NCI-H2029 treated with DMSO at 0.1 percent for 48 hours (cell line): ENCODE measurements around the gene DNAJC15.

Source experiments
- DNase-seq: peaks from one replicate; lab custom pipeline; 2025; lab: John Stamatoyannopoulos, UW

DNAJC15 gene

DNA sequence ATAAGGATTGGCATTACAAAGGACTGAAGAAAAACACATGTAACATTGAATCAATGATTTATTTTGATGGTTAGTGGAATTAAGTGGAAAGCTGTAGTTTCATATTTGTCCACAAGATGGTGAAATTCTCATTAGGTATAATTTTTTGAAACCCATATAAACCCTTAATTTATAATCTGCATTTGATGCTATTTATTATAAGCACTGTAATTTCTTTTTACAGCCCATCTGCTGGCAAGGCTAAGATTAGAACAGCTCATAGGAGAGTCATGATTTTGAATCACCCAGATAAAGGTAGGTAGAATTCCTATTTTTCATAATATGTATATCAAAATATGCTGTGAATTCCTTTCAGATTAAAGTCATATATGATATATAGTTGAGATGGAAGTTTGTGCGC is 62.2 kb downstream of the DNAJC15 start:
- no peak for DNase-seq

DNA sequence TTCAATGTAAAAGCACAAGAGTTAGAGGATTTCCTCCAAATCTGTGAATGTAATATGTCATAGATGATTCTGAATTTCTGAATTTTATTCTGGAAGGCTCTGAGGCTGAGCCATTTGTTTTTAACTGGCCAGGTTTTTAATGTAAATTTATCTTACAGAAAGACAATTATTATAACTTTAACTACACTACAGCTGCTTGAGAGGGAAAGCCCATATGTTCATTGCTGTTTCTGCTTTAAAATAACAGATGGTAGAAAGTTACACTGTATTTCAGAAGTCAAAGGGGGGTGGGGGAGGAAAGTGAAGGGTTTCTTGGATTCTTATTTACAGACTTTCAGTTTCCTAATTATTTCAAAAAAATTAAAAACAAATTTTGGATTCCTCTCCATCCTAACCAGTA is 62.8 kb downstream of the DNAJC15 start:
- DNase-seq: no peak

DNA sequence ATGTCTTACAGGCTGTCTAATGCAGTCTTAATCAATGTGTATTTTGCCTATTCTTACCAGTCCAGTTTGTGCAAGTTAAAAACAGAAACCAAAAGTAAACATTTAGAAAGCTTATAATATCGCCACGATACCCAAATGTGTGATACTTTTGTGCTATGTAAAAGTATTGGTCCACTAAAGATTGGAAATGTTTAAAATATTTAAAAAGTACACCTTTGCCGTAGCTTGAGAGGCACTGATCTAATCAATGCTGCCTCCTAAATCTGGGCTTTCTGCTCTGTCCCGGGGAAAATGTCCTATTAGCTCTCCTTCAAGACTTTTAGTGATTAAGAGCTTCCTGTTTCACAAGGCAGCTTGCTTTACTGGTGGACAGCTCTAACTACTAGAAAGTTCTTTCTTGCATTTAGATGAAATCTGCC is 64.7 kb downstream of the DNAJC15 start:
- no peak for DNase-seq

DNA sequence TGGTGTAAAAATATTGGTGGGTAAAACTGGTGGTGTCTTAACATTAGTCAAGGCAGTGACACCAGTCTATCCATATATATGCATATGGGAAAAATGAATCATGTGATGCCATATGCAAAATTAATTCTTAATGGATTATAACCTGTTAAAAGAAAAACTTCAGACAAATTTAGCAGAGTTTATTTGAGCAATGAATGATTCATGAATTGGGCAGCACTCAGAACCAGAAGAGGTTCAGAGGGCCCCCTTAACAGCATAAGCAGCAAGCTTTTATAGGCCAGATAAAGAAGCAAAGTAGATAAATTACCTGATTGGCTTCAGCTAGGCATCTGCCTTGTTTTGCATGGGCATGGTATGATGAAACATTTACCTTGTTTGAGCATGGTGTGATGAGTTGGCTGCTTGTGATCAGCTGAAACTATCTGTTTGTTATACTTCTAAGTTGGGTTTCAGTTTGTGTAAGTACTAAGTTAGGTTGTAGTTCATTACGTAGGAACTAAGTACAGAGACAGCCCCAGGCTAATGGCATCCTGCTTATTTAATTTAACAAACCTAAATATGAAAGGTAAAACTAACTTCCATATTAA is 66.6 kb downstream of the DNAJC15 start:
- DNase-seq: no peak

DNA sequence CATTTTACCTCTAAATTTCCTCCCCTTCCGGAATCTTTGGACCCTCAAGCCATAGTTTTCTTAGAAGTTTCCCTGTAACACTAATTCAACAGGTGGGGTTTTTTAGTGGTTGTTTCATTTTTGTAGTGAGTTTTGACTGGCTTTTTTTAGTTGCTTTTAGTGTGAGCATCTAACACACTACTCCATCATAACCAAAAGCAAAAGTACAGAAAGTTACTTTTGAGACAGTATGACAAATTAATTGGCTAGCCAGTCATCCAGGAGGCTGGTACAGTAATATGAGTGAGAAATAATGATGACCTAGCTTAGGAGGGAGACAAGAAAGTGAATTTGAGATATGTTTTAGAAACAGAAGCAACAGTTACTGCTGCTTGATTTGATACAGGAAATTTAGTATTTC is 71.5 kb downstream of the DNAJC15 start:
- DNase-seq: no peak

DNA sequence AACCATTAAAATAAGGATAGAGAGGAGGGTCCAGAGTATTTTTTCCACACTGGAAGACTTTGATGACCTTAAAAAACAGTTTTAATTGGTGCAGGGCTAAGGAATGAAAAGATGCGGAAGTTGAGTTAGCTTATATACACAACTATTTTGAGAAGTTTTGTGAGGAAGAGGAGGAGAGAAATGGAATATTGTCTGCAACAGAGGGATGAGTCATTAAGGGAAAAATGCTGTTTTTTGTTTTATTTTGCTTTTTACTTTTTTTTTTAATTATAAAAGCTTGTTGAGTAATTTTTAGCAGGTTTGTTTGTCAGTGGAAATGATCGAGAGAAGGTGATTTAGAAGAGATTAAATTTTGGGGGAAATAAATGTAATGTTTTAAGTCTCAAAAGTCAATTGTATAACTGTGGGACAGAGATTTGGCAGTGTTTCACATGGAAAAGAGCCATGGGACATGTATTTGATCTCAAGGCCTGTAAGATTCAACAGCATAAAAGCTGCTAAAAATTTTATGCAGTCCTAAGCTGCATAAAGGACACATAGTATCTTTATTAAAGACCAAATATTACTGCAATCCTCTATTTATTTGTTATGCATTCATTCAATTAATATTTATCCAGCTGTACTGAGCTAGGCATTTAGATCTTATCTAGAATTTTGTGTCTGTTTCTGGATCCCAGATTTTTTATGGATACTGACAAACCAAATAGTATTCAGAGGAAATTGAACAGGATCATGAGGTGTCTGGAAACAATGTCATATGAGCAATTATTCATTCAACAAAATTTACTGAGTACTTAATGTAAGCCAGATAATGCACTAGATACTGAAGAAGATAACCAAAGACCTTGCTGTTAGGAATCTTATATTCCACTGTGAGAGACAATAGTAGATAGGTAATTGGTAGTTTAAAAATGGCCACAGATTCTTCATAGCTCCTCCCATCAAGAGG is 72.7 kb downstream of the DNAJC15 start:
- no peak for DNase-seq

DNA sequence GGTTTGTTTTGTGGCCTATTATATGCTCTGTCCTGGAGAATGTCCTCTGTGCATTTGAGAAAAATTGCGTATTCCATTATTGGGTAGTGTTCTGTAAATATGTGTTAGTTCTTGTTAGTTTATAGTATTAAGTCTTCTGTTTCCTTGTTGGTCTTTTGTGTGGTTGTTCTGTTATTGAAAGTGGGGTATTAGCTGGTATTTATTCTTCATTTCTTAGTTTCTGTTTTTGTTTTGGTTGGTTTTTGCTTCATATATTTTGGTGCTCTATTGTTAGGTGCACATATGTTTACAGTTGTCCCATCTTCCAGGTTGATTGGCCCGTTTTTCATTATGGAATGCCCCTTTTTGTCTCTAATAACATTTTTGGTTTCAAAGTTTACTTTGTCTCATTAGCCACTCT is 77.3 kb downstream of the DNAJC15 start:
- DNase-seq: no peak

DNA sequence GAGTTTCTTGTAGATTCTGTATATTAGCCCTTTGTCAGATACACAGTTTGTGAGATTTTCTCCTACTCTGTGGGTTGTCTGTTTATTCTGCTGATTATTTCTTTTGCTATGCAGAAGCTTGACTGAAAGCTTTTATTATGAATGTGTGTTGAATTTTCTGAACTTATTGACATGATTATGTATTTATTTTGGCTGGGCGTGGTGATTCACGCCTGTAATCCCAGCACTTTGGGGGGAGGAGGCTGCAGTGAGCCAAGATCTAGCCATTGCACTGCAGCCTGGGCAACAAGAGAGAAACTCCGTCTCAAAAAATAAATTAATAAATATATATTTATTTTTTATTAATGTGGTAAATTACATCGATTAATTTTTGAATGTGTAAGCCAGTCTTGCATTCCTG is 78.9 kb downstream of the DNAJC15 start:
- no peak for DNase-seq

DNA sequence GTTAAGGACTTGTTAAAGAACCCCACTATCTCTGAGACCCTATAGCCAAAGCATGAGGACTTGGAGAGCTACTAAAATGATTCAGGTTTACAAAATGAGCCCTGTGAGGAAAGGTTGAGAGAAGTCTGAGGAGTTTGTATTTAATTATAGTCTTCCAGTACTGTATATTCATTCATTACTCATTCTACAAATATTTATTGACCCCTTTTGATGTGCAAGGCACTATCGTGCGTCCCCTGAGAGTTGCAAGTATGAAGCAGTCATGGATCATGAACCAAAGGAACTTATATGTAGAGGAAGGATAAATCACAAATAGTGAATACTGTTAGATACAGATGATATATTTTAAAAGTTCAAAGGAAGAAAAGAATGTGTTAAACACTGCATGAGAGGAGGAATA is 84.4 kb downstream of the DNAJC15 start:
- no peak for DNase-seq

DNA sequence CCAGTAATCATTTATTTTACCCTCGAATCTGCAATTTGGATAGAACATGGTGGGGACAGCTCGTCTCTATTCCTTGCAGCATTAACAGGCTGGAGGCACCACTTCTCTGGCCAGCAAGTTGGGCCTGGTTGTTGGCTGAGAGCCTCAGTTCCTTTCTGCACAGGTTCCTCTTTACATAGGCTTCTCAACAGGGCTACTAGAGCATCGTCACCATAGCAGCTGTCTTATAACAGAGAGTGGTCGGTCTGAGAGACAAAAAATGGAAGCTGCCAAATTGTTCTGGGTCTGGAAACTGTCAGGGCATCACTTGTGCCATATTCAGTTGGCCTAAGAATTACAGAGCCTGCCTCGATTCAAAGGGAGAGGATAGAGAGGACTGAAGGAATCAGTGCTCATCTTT is 86.7 kb downstream of the DNAJC15 start:
- no peak for DNase-seq

DNA sequence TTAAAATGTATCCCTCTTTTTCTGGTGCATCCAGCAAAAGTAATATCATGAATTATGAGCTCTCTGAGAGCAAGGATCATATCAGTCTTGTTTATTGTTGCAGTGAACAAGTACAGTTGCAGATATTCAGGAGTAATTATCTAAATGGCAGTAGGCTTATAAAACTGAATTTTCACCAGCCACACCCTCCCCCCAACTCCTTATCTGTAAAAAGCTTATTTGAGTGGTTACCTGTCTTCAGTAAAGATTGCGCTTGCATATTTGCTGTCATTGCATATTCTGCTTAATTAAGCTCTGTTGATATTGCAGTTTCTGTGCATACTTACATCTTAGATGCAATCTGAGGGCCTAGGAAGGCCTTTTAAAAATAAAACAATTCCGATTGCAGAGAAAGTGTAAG is 87.3 kb downstream of the DNAJC15 start:
- no peak for DNase-seq

DNA sequence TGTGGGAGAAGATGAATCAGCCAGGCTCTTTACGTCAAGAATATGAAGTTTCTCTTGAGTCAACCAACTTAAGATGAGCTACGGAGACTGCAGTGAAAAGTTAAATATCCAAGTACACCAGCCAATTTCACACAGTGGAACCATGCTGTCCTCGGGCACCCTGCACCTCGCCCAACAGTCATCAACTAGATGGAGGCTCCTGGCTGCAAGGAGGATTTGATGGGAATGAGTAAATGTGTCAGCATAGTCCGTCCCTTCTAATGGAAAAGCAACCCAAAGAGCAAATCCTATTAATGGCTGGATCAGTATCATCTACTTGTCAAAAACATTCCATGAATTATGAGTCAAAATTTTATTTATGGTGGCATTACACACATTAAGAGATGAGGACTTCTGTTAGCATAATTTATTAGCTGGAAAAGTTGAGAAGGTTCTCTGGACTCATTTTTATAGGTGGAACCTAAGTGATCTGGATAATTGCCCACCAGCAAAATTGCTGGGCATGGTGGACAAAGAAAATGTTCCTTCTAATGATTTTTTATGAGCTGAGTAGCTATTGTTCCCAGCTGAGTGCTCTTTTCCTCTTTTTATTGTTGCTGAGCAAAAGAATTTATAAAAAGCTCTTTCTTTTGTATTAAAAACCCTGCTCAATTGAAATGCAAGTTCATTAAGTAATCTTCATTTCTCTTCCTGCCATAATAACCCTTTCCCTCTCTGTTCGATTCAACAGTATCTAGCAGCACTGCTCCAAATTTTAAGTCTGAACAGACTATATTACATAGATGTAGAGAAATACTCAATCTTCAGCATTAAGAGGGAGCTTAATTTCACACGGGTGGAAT is 88.4 kb downstream of the DNAJC15 start:
- no peak for DNase-seq

DNA sequence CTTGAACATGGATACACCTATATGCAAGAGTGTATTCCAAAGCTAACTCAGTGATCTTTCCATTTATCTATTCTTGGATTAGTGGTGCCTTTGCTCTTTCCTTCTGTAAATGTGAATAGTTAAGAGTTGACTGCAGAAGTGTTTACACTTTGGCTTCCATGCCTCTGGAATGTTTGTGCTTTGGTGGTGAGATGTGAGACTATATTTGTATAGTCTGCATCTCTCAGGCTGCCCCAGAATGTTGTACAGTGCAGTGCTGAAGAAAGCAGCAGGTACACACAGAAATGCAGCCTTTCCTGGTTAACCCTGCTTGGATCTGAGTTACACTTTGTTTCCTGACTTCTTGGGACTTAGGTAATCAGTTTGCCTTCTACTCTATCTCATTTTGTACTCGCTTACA is 90.2 kb downstream of the DNAJC15 start:
- DNase-seq: no peak

DNA sequence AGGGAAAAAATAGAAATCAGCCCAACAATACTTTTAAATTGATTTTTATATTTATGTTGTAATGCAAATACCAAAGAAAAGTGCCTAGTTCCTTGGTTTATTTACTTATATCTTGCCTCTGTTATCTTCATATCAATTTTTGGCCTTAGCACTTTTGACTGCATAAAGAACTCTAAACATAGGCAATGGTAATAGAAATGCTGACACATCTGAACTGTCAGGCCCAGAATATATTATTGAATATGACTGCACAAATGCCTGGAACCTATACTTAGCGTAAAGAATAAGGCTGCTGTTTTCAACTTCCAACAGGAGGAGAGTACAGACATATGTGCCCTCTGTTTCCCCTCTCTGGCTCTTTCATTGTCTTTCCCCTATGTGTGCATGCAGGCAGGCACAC is 91.1 kb downstream of the DNAJC15 start:
- no peak for DNase-seq

DNA sequence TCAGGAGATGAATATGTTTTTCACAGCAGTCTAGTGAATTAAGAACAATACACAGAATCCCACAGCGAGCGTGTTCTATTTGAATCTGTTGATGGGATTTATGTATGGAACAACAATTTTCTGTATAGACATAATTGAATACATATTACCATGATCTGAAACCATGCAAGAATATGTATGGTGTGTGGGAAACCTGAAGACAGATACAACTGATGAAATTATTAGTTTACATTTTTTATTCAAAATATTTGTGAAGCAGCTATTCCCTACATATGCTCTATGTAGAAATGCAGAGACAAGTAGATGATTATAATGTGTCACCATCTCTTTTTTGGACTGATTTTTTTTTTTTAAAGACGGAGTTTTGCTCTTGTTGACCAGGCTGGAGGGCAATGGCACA is 91.8 kb downstream of the DNAJC15 start:
- no peak for DNase-seq

DNA sequence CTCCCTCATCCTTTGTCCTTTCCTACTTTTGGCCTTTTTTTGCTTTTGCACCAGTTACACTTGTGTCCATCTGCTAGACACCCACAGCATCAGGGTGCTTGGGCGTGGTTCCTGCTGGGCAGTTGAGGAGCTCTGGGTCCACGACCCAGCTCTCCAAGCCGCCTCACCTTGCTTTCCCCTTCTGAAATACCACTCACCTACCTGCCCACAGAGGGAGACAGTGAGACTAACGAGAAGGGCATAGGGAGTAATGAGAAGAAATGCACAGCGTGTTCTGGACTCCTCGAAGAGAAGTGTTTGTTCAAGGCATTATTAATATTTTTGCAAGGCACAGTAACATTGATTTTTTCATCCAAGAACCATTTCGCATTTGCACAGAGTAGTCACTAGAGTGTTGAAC is 92.9 kb downstream of the DNAJC15 start:
- no peak for DNase-seq

DNA sequence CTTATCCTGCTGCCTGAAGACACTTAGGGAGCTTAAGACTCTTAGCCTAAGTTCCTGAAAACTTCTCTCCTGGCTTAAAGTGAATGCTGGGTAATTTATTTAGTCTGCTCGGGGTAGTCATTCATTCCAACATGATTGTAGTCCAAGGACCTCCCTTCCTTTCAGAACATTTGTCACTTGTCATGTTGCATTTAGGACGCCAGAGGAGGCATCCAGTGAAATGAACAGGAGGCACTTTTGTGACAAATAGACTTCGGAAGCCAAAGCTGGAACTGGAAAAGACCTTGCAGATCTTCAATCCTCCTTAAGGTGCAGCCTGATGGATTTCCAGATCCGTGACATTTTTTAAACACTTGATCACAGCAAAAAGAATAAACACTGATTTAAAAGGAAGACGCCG is 95.1 kb downstream of the DNAJC15 start:
- no peak for DNase-seq

DNA sequence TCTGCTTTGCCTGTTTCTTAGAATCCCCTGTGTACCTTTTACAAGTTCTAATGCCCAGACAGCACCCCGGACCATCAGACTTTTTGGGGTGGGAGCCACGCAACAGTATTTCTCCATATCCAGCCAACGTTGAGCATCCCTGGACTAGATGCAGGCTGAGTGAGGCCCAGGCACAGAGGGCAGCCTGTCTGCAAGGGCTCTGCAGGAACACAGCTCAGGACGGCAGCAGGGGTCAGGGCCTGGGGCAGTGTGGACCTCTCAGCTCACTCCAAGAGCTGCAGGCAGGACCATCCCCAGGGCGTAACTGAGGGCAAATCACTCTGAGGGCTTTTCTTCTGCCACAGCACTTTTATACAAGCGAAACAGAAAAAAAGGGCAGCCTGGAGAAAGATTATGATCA is 95.8 kb downstream of the DNAJC15 start:
- DNase-seq: no peak

DNA sequence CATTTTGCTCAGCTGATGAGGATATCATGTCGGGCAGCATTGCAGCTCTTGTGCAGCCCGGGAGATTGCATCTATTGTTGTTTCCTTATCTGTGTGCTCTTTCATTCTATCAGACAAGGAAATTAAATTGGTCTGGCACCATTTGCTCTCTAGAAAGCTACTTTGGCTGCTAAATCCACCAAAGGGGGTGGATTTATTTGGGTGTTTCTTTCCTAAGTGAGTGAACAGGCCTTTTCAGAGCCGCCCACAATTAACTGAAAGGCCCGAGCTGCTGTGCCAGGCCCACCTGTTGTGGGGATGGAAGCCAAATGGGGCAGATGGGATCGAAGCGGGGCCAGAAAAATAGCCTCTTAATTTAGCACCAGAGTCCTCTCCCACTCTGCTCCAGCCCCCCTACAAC is 99.4 kb downstream of the DNAJC15 start:
- DNase-seq: no peak

DNA sequence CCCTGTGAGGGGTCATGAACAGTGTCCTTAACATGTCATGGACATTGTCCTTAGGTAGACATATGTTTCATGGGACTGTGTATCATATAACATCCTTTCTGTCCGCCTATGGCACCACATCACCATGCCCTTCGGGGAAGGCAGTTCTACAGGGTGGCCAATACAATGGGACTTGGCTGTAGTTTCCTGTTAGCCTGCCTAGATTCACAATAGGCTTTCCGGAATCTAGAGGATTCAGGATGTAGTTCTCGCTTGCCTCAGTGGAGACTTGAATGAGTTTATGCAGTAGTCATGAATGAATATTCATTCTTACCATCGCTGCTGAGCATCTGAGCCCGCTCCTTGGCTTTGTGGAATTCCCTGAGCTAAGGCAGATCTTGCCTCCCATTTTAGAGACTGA is 100.5 kb downstream of the DNAJC15 start:
- no peak for DNase-seq

DNA sequence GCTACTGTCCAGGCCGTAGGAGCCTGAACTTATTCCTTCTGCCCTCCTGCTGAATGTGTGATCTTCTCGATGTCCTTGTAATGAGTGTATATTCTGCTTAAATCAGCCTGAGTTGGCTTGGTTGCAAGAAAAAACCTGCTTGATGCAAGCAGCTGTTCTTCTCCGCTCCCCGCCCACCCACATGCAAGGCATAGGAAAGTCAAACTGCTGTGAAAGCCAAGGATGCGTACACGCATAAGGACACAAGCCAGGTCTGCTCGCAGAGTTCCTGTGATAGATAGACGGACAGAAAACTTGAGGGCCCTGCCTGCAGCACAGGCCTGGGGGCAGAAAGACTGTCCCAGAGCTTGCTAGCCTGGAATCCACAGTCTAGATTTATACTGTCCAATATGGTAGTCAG is 101.1 kb downstream of the DNAJC15 start:
- DNase-seq: no peak

DNA sequence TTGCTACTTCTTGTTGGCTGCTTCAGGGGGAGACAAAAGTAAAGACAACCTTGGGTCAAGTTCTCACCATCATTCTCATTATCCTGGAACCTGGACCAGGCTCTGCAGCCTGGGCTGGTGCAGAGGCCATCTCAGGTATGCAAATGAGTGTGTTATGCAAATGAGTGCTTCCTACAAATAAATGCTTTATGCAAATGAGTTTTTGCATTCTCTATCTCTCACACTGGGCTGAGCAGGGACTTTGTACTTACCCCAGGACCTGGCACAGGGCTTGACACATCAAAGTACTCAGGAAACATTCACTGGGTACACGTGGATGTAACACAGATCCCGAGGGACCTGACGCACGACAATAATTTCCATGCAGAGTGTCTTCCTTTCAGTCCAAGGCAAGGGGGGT is 103.0 kb downstream of the DNAJC15 start:
- DNase-seq: no peak
